ENCODE results near the gene CARD16. TPM values are rescaled to one million over a fixed set of nuclear protein-coding genes. Genes with fewer than 3 reads are reported as not detected.

CARD16 gene
- total RNA-seq, 1 donor from 2014 or later = 15.5 TPM

Other genes with a start within 250 kb of the CARD16 start
- 5.6 TPM for gene CASP12, start 146.9 kb downstream of the CARD16 start, total RNA-seq
- gene CASP4, start 76.8 kb downstream of the CARD16 start, total RNA-seq = 56.6 TPM
- gene CASP5, start 22.2 kb downstream of the CARD16 start, total RNA-seq = not detected
- gene CASP1, start 10.2 kb downstream of the CARD16 start, total RNA-seq = not detected
- not detected for gene CARD18, start 94.4 kb upstream of the CARD16 start, total RNA-seq

All from ascending aorta (tissue), 1 donor.